ENCODE results near the gene LILRA1.
"Not testable (repeated sequence)": the region's sequence is repeated elsewhere in the genome, so short reads cannot be mapped to it uniquely, and the experiment has no call there.

LILRA1 gene

GRCh38 chr19:54624234-54624633 lies 30.8 kb downstream of the LILRA1 start:
- in situ Hi-C loops (cut with MboI; ENCODE audit: low sequenced_read_pairs): not testable (repeated sequence)

GRCh38 chr19:54624934-54625730 lies 31.7 kb downstream of the LILRA1 start:
- in situ Hi-C loops (cut with MboI; ENCODE audit: low sequenced_read_pairs): not testable (repeated sequence)

- in situ Hi-C loops (cut with MboI; ENCODE audit: low sequenced_read_pairs): no loop called here
Observed at GRCh38 chr19:54626757-54627156, 33.3 kb downstream of the LILRA1 start.

- in situ Hi-C loops (cut with MboI; ENCODE audit: low sequenced_read_pairs): not testable (repeated sequence)
Observed at GRCh38 chr19:54627912-54628311, 34.5 kb downstream of the LILRA1 start.

- in situ Hi-C loops (cut with MboI; ENCODE audit: low sequenced_read_pairs): not testable (repeated sequence)
Observed at GRCh38 chr19:54630262-54630661, 36.8 kb downstream of the LILRA1 start, which contains the start of gene LILRB1. TSS of gene LILRB1 (plus strand) at chr19:54630484. CDS start at chr19:54631074, 590 bp downstream.

- in situ Hi-C loops (cut with MboI; ENCODE audit: low sequenced_read_pairs): no loop called here
Observed at GRCh38 chr19:54630782-54631181, 37.4 kb downstream of the LILRA1 start.

GRCh38 chr19:54631489-54632337 lies 38.3 kb downstream of the LILRA1 start:
- in situ Hi-C loops (cut with MboI; ENCODE audit: low sequenced_read_pairs): not testable (repeated sequence)

GRCh38 chr19:54632517-54632916 lies 39.1 kb downstream of the LILRA1 start:
- in situ Hi-C loops (cut with MboI; ENCODE audit: low sequenced_read_pairs): not testable (repeated sequence)

GRCh38 chr19:54633401-54633800 lies 40.0 kb downstream of the LILRA1 start:
- in situ Hi-C loops (cut with MboI; ENCODE audit: low sequenced_read_pairs): no loop called here

- in situ Hi-C loops (cut with MboI; ENCODE audit: low sequenced_read_pairs): not testable (repeated sequence)
Observed at GRCh38 chr19:54636081-54636480, 42.6 kb downstream of the LILRA1 start.

- in situ Hi-C loops (cut with MboI; ENCODE audit: low sequenced_read_pairs): no loop called here
Observed at GRCh38 chr19:54638683-54639082, 45.3 kb downstream of the LILRA1 start.

GRCh38 chr19:54642953-54643352 lies 49.5 kb downstream of the LILRA1 start:
- in situ Hi-C loops (cut with MboI; ENCODE audit: low sequenced_read_pairs): not testable (repeated sequence)

- in situ Hi-C loops (cut with MboI; ENCODE audit: low sequenced_read_pairs): not testable (repeated sequence)
Observed at GRCh38 chr19:54643583-54643982, 50.2 kb downstream of the LILRA1 start.

GRCh38 chr19:54644056-54644455 lies 50.6 kb downstream of the LILRA1 start:
- in situ Hi-C loops (cut with MboI; ENCODE audit: low sequenced_read_pairs): no loop called here

GRCh38 chr19:54646331-54646841 lies 53.0 kb downstream of the LILRA1 start:
- in situ Hi-C loops (cut with MboI; ENCODE audit: low sequenced_read_pairs): no loop called here

GRCh38 chr19:54648129-54648528 lies 54.7 kb downstream of the LILRA1 start:
- in situ Hi-C loops (cut with MboI; ENCODE audit: low sequenced_read_pairs): no loop called here

- in situ Hi-C loops (cut with MboI; ENCODE audit: low sequenced_read_pairs): loop anchor here (25.0 kb wide), 1 partner anchor 163 kb away; no protein-coding TSS in a partner anchor
Observed at GRCh38 chr19:54650108-54650655, 56.8 kb downstream of the LILRA1 start.

All from HL-60/S4 treated with phorbol 12-myristate 13-acetate at 8.2 ng/mL for 4 days and 3 days (cell line).